HepG2 (cell line): ENCODE data around the gene GMEB2. TPM values are rescaled to one million over a fixed set of nuclear protein-coding genes. Genes with fewer than 3 reads are reported as not detected.

ENCODE experiments used
- ATAC-seq: fragments of 200-7000 bp; cut with Tn5 transposase; 3 replicates; pipeline ENCODE4 v1.9.1; 2020; ENCODE audit warnings: mild to moderate bottlenecking, moderate library complexity
- BruUV-seq: library from RNA; stranded (reverse); fragments of 400-500 nt; replicated peaks from 2 replicates; lab custom pipeline; 2021; lab: Mats Ljungman, UMichigan
- CTCF ChIA-PET: fragments of 300-600 bp; formaldehyde crosslinking; extraction: SDS; loops from one replicate; lab custom pipeline; 2021; ENCODE audit warnings: low total read pairs, inconsistent platforms, low intra/inter-chr PET ratio; lab: Yijun Ruan, JAX
- POLR2A ChIA-PET: fragments of 350-600 bp; sonication (Branson Sonifier 250); formaldehyde crosslinking; loops from one replicate; lab custom pipeline; 2020; ENCODE audit warnings: antibody characterized with exemption, inconsistent platforms; lab: Yijun Ruan, JAX
- DNase-seq: peaks from one replicate; pipeline ENCODE4 v3.0.0-alpha.2; 2015; ENCODE audit warnings: low spot score
- FAIRE-seq: peaks from 3 replicates; lab custom pipeline; 2011; peaks lifted over from hg19 to GRCh38; lab: Jason Lieb, UNC
- H2AFZ ChIP-seq: one replicate; pipeline ENCODE4 v1.6.1; 2011; ENCODE audit warnings: low read length, inconsistent platforms
- H3K27ac ChIP-seq: fragments of 300-600 bp; 3 replicates; pipeline ENCODE4 v1.8.0; 2011; ENCODE audit warnings: mixed run types, mild to moderate bottlenecking, mixed read lengths, low read length, inconsistent platforms; ENCODE audit not compliant: insufficient read depth; ENCODE audit errors: extremely low read length
- H3K27me3 ChIP-seq, 2 experiments: fragments of 200-600 bp in 1 of 2; 2 replicates in 1 of 2; 3 replicates in 1 of 2; pipeline versions ENCODE4 v1.6.0 to v1.8.0; 2011; ENCODE audit warnings: low read length in 2 of 2, mild to moderate bottlenecking in 2 of 2, moderate library complexity in 2 of 2, inconsistent platforms in 1 of 2; ENCODE audit not compliant: insufficient read depth in 2 of 2, control insufficient read depth in 1 of 2
- H3K36me3 ChIP-seq, 2 experiments: fragments of 200-600 bp in 1 of 2; replicated peaks in 1 of 2; 2 replicates in 1 of 2; 3 replicates in 1 of 2; pipeline versions ENCODE4 v1.5.1 to v1.8.0; 2011; ENCODE audit warnings: low read length in 2 of 2, inconsistent platforms in 1 of 2; ENCODE audit not compliant: insufficient read depth in 2 of 2, control insufficient read depth in 1 of 2
- H3K4me1 ChIP-seq: 2 replicates; pipeline ENCODE4 v1.5.1; 2012; ENCODE audit warnings: low read length, inconsistent platforms; ENCODE audit not compliant: insufficient read depth
- H3K4me2 ChIP-seq: 2 replicates; pipeline ENCODE4 v1.6.0; 2011; ENCODE audit warnings: low read depth, low read length, inconsistent platforms
- H3K4me3 ChIP-seq, 3 experiments: fragments of 200-600 bp in 1 of 3; sonication (generic), shearing (Covaris generic) in 1 of 3; replicated peaks in 1 of 3; 2 replicates each; pipeline ENCODE4 v1.5.1; 2011 to 2016; ENCODE audit warnings: low read length in 3 of 3, inconsistent platforms in 2 of 3, low read depth in 2 of 3, mild to moderate bottlenecking in 2 of 3, control low read depth in 1 of 3, mixed read lengths in 1 of 3; ENCODE audit not compliant: insufficient read depth in 1 of 3
- H3K79me2 ChIP-seq: one replicate; pipeline ENCODE4 v1.6.1; 2011; ENCODE audit warnings: low read length, inconsistent platforms; ENCODE audit not compliant: insufficient read depth
- H3K9ac ChIP-seq: 2 replicates; pipeline ENCODE4 v1.6.0; 2011; ENCODE audit warnings: mild to moderate bottlenecking, low read depth, low read length, inconsistent platforms; ENCODE audit not compliant: insufficient read depth
- H3K9me3 ChIP-seq: 2 replicates; pipeline ENCODE4 v1.5.1; 2012; ENCODE audit warnings: mild to moderate bottlenecking, low read length
- H4K20me1 ChIP-seq: 2 replicates; pipeline ENCODE4 v1.6.0; 2011; ENCODE audit warnings: inconsistent platforms, mild to moderate bottlenecking, low read length, moderate library complexity; ENCODE audit not compliant: insufficient read depth
- ARID2 ChIP-seq: sonication (generic); formaldehyde crosslinking; IDR thresholded peaks from 2 replicates; pipeline ENCODE4 v1.8.1; 2022; ENCODE audit warnings: mild to moderate bottlenecking, missing genetic modification reagents, borderline replicate concordance
- CCAR2 ChIP-seq: fragments of 200-400 bp; formaldehyde crosslinking; optimal IDR thresholded peaks from 2 replicates; pipeline ENCODE3; 2018; ENCODE audit warnings: low read depth, mild to moderate bottlenecking, low read length, moderate library complexity
- GFI1 ChIP-seq: sonication (generic); formaldehyde crosslinking; IDR thresholded peaks from 2 replicates; pipeline ENCODE4 v1.5.0; 2020; ENCODE audit warnings: missing genetic modification reagents, mild to moderate bottlenecking, borderline replicate concordance
- HOXA5 ChIP-seq: sonication (generic); formaldehyde crosslinking; IDR thresholded peaks from 2 replicates; pipeline ENCODE4 v1.4.0; 2020; ENCODE audit warnings: missing genetic modification reagents
- HOXA9 ChIP-seq: sonication (generic); formaldehyde crosslinking; IDR thresholded peaks from 2 replicates; pipeline ENCODE4 v1.8.1; 2022; ENCODE audit warnings: missing genetic modification reagents, mild to moderate bottlenecking, moderate library complexity, borderline replicate concordance
- JARID2 ChIP-seq: sonication (generic); formaldehyde crosslinking; IDR thresholded peaks from 2 replicates; pipeline ENCODE4 v1.8.1; 2023; ENCODE audit warnings: missing genetic modification reagents, inconsistent platforms; ENCODE audit not compliant: insufficient replicate concordance
- NRL ChIP-seq: sonication (generic); formaldehyde crosslinking; IDR thresholded peaks from 2 replicates; pipeline ENCODE4 v1.5.0; 2020; ENCODE audit warnings: missing genetic modification reagents, mild to moderate bottlenecking, moderate library complexity, borderline replicate concordance
- SOX13 ChIP-seq, 3 experiments: fragments of 450-650 bp in 1 of 3; sonication (generic) in 1 of 3; formaldehyde crosslinking in 1 of 3; IDR thresholded peaks in 2 of 3; conservative IDR thresholded peaks in 1 of 3; 2 replicates each; pipeline versions ENCODE4 v1.5.0 to v1.6.1; 2016 to 2020; ENCODE audit warnings: antibody characterized with exemption in 1 of 3, mild to moderate bottlenecking in 1 of 3, missing compliant biosample characterization in 1 of 3, missing genetic modification reagents in 1 of 3, moderate library complexity in 1 of 3
- SP4 ChIP-seq: sonication (generic); formaldehyde crosslinking; IDR thresholded peaks from 2 replicates; pipeline ENCODE4 v1.8.1; 2023; ENCODE audit warnings: mild to moderate bottlenecking, missing genetic modification reagents
- TEAD3 ChIP-seq: optimal IDR thresholded peaks from 2 replicates; pipeline ENCODE3; 2016; ENCODE audit warnings: borderline replicate concordance
- ZMAT5 ChIP-seq: sonication (generic); formaldehyde crosslinking; IDR thresholded peaks from 2 replicates; pipeline ENCODE4 v1.5.0; 2020; ENCODE audit warnings: mild to moderate bottlenecking, low read depth, missing genetic modification reagents, borderline replicate concordance
- ZNF12 ChIP-seq: sonication (generic); formaldehyde crosslinking; IDR thresholded peaks from 2 replicates; pipeline ENCODE4 v1.5.0; 2020; ENCODE audit warnings: missing genetic modification reagents
- ZNF121 ChIP-seq: sonication (generic); formaldehyde crosslinking; IDR thresholded peaks from 2 replicates; pipeline ENCODE4 v1.5.0; 2020; ENCODE audit warnings: mild to moderate bottlenecking, missing genetic modification reagents
- ZNF335 ChIP-seq: sonication (generic); formaldehyde crosslinking; IDR thresholded peaks from 2 replicates; pipeline ENCODE4 v1.4.0; 2020; ENCODE audit warnings: missing genetic modification reagents
- ZNF337 ChIP-seq: sonication (generic); formaldehyde crosslinking; IDR thresholded peaks from 2 replicates; pipeline ENCODE4 v1.5.1; 2020; ENCODE audit warnings: missing genetic modification reagents, low read depth, mild to moderate bottlenecking, borderline replicate concordance
- ZNF44 ChIP-seq: sonication (generic); formaldehyde crosslinking; IDR thresholded peaks from 2 replicates; pipeline ENCODE4 v1.5.1; 2020; ENCODE audit warnings: mild to moderate bottlenecking, missing genetic modification reagents
- ZNF629 ChIP-seq: sonication (generic); formaldehyde crosslinking; conservative IDR thresholded peaks from 2 replicates; pipeline ENCODE4 v1.5.0; 2020; ENCODE audit warnings: missing genetic modification reagents
- ZNF672 ChIP-seq: sonication (generic); formaldehyde crosslinking; IDR thresholded peaks from 2 replicates; pipeline ENCODE4 v1.8.1; 2022; ENCODE audit warnings: missing genetic modification reagents
- ZNF678 ChIP-seq: sonication (generic); formaldehyde crosslinking; IDR thresholded peaks from 2 replicates; pipeline ENCODE4 v1.4.0; 2020; ENCODE audit warnings: mild to moderate bottlenecking, missing genetic modification reagents
- ZNF691 ChIP-seq: sonication (generic); formaldehyde crosslinking; IDR thresholded peaks from 2 replicates; pipeline ENCODE4 v1.4.0; 2020; ENCODE audit warnings: missing genetic modification reagents, low read depth, mild to moderate bottlenecking, borderline replicate concordance
- ZNF772 ChIP-seq: sonication (generic); formaldehyde crosslinking; IDR thresholded peaks from 2 replicates; pipeline ENCODE4 v1.5.0; 2020; ENCODE audit warnings: mild to moderate bottlenecking, missing genetic modification reagents
- ZNF784 ChIP-seq: sonication (generic); formaldehyde crosslinking; IDR thresholded peaks from 2 replicates; pipeline ENCODE4 v1.5.1; 2020; ENCODE audit warnings: missing genetic modification reagents, mild to moderate bottlenecking, borderline replicate concordance
- WGBS: methylation state at CpG from one replicate; pipeline ENCODE4 v1.1.6; 2017; ENCODE audit warnings: low lambda C conversion rate; 5-methylcytosine and 5-hydroxymethylcytosine counted together
- in situ Hi-C: cut with HindIII; loops from 2 replicates; pipeline ENCODE4 v1.10.0; 2017; ENCODE audit warnings: low pct_unique_long_range_greater_than_20kb; ENCODE audit not compliant: extremely low pct_ligation_motif_present
- intact Hi-C: fragments of 100-400 bp; cut with micrococcal nuclease; formaldehyde crosslinking; loops from one replicate; pipeline ENCODE4 v1.10.0; 2022; ENCODE audit not compliant: unreplicated experiment
- polyA plus RNA-seq, 8 experiments: library from polyadenylated mRNA; depleted of rRNA in 3 of 8; stranded (reverse) in 7 of 8; unstranded in 1 of 8; fragments of >200 nt; fragmentation: Illumina TruSeq in 4 of 8; extraction: Trizol in 4 of 8; gene quantifications; 2 replicates each; pipeline versions ENCODE4 v1.2.1 to v1.2.3, GENCODE V29; 2011 to 2016; ENCODE audit warnings: low read depth in 4 of 8, missing spikeins in 1 of 8, mixed read lengths in 1 of 8; ENCODE audit not compliant: insufficient read depth in 1 of 8
- total RNA-seq, 5 experiments: library from RNA; depleted of rRNA; stranded (reverse); fragments of >200 nt; fragmentation: Illumina TruSeq; extraction: Trizol; gene quantifications; 2 replicates each; pipeline ENCODE4 v1.2.3, GENCODE V29; 2016; ENCODE audit warnings: low read depth in 1 of 5

Gene GMEB2
- total and polyA plus RNA-seq, 2 of the 13 experiments (the other 11 are each of a cell fraction or from before 2014, with no cell fraction given), result 10.6 to 12.4 TPM

GRCh38 chr20:63659370-63659769 is 32.5 kb upstream of the GMEB2 start (continued):
- TF ChIP-seq ZNF12 (no peak), ZNF121 (CRISPR knock-in tag) (peak; percentile 80), HOXA9 (CRISPR knock-in tag) (0 out of 2 replicates have a peak, but pooled peaks have one; percentile 15), ZNF44 (CRISPR knock-in tag) (no peak), NRL (CRISPR knock-in tag) (0 out of 2 replicates have a peak, but pooled peaks have one; percentile 0), ZNF672 (0 out of 2 replicates have a peak, but pooled peaks have one; percentile 3), SP4 (CRISPR knock-in tag) (no peak), ZNF337 (CRISPR knock-in tag) (no peak), ZNF335 (CRISPR knock-in tag) (no peak), JARID2 (CRISPR knock-in tag) (no peak), CCAR2 (no peak)

- peaks cover 17% of the 10 kb centered on the region for H3K79me2 ChIP-seq
- H2AFZ ChIP-seq, result no peak overlapping the region
- H3K36me3 ChIP-seq, result peaks cover 19 to 29% of the 10 kb centered on the region in 2 experiments
- POLR2A ChIA-PET, result interaction anchor here (0.6 to 2.8 kb wide), 30 partner anchors 8 to 406 kb away, joined by 3 to 30 read pairs (median 4); partner anchors contain the start of genes ARFRP1, GMEB2, HELZ2 and PRPF6
- BruUV-seq, result no TSS peak
- no peak for DNase-seq
- no peak for FAIRE-seq
- peaks cover 37% of the 10 kb centered on the region for H3K4me1 ChIP-seq
- WGBS, result 6% methylated on average over 21 of the region's 25 CpGs
- no peaks in the 10 kb centered on the region for H3K9me3 ChIP-seq
- no peaks in the 10 kb centered on the region for H4K20me1 ChIP-seq
- intact Hi-C loops, result loop anchor here (1.0 to 10.0 kb wide), 2 partner anchors 30 to 124 kb away; partner anchors contain the start of gene PTK6
- CTCF ChIA-PET, result no interaction called here
- H3K9ac ChIP-seq, result peak overlapping the region; percentile 87
- in situ Hi-C loops, result no loop called here
- H3K4me2 ChIP-seq, result peak overlapping the region; percentile 93
- H3K27ac ChIP-seq, result peak overlapping the region; percentile 65
- peak overlapping the region; percentile 78 to 95 (median 94) for H3K4me3 ChIP-seq
- ATAC-seq, result peak; percentile 58
- no peaks in the 10 kb centered on the region; a peak in 1 of 5 replicates for H3K27me3 ChIP-seq
- TF ChIP-seq ZNF678 (CRISPR knock-in tag) (no peak), ZNF784 (CRISPR knock-in tag) (no peak), ARID2 (CRISPR knock-in tag) (no peak), ZNF691 (CRISPR knock-in tag) (no peak), ZNF772 (CRISPR knock-in tag) (no peak; the same call in 1 of the 2 replicates), CCAR2 (no peak), SOX13 (IDR thresholded peaks at IDR 0.05) (no peak), SOX13 (CRISPR knock-in tag; conservative IDR thresholded peaks at IDR 0.05 in 1 of 2, IDR thresholded peaks at IDR 0.05 in 1 of 2) (no peak), ZNF629 (CRISPR knock-in tag) (no peak), TEAD3 (CRISPR knock-in tag) (no peak), GFI1 (CRISPR knock-in tag) (no peak), HOXA5 (CRISPR knock-in tag) (no peak), ZMAT5 (no peak)
Observed at GRCh38 chr20:63658749-63659187, 31.9 kb upstream of the GMEB2 start.
